ENCODE measurements around the gene WWP2. TPM values are rescaled to one million over a fixed set of nuclear protein-coding genes. Genes with fewer than 3 reads are reported as not detected.

WWP2 gene
- polyA plus RNA-seq, 1 donor from 2014 or later: 11.9 TPM

GRCh38 chr16:69794486-69794885 is 32.4 kb downstream of the WWP2 start:
- Histone ChIP-seq H3K4me2 (ENCODE audit: low read length) (no peak overlapping the region), H3K9me2 (ENCODE audit: insufficient read depth, low read length) (no peaks in the 10 kb centered on the region), H3K36me3 (ENCODE audit: insufficient read depth, low read length) (no peaks in the 10 kb centered on the region), H3F3A (ENCODE audit: insufficient read depth, low read length, poor library complexity, severe bottlenecking) (no peaks in the 10 kb centered on the region), H3K27me3 (ENCODE audit: insufficient read depth, low read depth, low read length) (no peaks in the 10 kb centered on the region), H3K9ac (ENCODE audit: low read length) (no peak overlapping the region), H4K20me1 (ENCODE audit: insufficient read depth) (no peaks in the 10 kb centered on the region), H3K9me3 (ENCODE audit: low read length) (no peaks in the 10 kb centered on the region), H2AFZ (ENCODE audit: low read depth, low read length) (no peak overlapping the region), H3K79me2 (replicated peaks; ENCODE audit: insufficient read depth, low read length) (no peaks in the 10 kb centered on the region), H3K27ac (ENCODE audit: low read length) (no peak overlapping the region), H3K4me3 (ENCODE audit: low read length) (no peak overlapping the region)
- TF ChIP-seq REST (IDR thresholded peaks at IDR 0.05; ENCODE audit: borderline replicate concordance) (no peak), MXI1 (conservative IDR thresholded peaks at IDR 0.05; ENCODE audit: poor library complexity, severe bottlenecking) (no peak), TAF1 (IDR thresholded peaks at IDR 0.05; ENCODE audit: low read depth) (no peak), POLR2AphosphoS5 (IDR thresholded peaks at IDR 0.05) (no peak), EP300 (conservative IDR thresholded peaks at IDR 0.05; ENCODE audit: poor library complexity, severe bottlenecking) (no peak), EZH2 (IDR thresholded peaks at IDR 0.05; ENCODE audit: borderline replicate concordance, insufficient read depth, low read length, poor library complexity, severe bottlenecking) (no peak), RAD21 (conservative IDR thresholded peaks at IDR 0.05) (no peak), SMC3 (conservative IDR thresholded peaks at IDR 0.05; ENCODE audit: poor library complexity) (no peak), CTCF (IDR thresholded peaks at IDR 0.05; ENCODE audit: poor library complexity, severe bottlenecking) (no peak)

GRCh38 chr16:69796285-69797118 is 34.4 kb downstream of the WWP2 start:
- Histone ChIP-seq H3K27ac (ENCODE audit: low read length) (no peak overlapping the region), H3K9ac (ENCODE audit: low read length) (no peak overlapping the region), H3K36me3 (ENCODE audit: insufficient read depth, low read length) (no peaks in the 10 kb centered on the region), H3K27me3 (ENCODE audit: insufficient read depth, low read depth, low read length) (no peaks in the 10 kb centered on the region), H2AFZ (ENCODE audit: low read depth, low read length) (no peak overlapping the region), H4K20me1 (ENCODE audit: insufficient read depth) (no peaks in the 10 kb centered on the region), H3K4me2 (ENCODE audit: low read length) (no peak overlapping the region), H3K79me2 (replicated peaks; ENCODE audit: insufficient read depth, low read length) (no peaks in the 10 kb centered on the region), H3K9me2 (ENCODE audit: insufficient read depth, low read length) (no peaks in the 10 kb centered on the region), H3K9me3 (ENCODE audit: low read length) (no peaks in the 10 kb centered on the region), H3F3A (ENCODE audit: insufficient read depth, low read length, poor library complexity, severe bottlenecking) (no peaks in the 10 kb centered on the region), H3K4me3 (ENCODE audit: low read length) (no peak overlapping the region)
- TF ChIP-seq REST (IDR thresholded peaks at IDR 0.05; ENCODE audit: borderline replicate concordance) (no peak), MXI1 (conservative IDR thresholded peaks at IDR 0.05; ENCODE audit: poor library complexity, severe bottlenecking) (peak; percentile 15), TAF1 (IDR thresholded peaks at IDR 0.05; ENCODE audit: low read depth) (no peak), SMC3 (conservative IDR thresholded peaks at IDR 0.05; ENCODE audit: poor library complexity) (peak; percentile 87), EZH2 (IDR thresholded peaks at IDR 0.05; ENCODE audit: borderline replicate concordance, insufficient read depth, low read length, poor library complexity, severe bottlenecking) (no peak), POLR2AphosphoS5 (IDR thresholded peaks at IDR 0.05) (no peak), RAD21 (conservative IDR thresholded peaks at IDR 0.05) (peak; percentile 86), EP300 (conservative IDR thresholded peaks at IDR 0.05; ENCODE audit: poor library complexity, severe bottlenecking) (no peak), CTCF (IDR thresholded peaks at IDR 0.05; ENCODE audit: poor library complexity, severe bottlenecking) (peak; percentile 90)
